Activated naive CD4-positive, alpha-beta T cell treated with anti-CD3 and anti-CD28 coated beads for 36 hours (primary cell): ENCODE measurements around the gene FMO5. TPM values are rescaled to one million over a fixed set of nuclear protein-coding genes. Genes with fewer than 3 reads are reported as not detected.
"Not testable (repeated sequence)": the region's sequence is repeated elsewhere in the genome, so short reads cannot be mapped to it uniquely, and the experiment has no call there.

ENCODE experiments used
- CTCF ChIA-PET: fragments of 350-600 bp; sonication (Branson Sonifier 250); formaldehyde crosslinking; loops from one replicate; lab custom pipeline; 2021; ENCODE audit warnings: antibody characterized with exemption; lab: Charles Lee
- DNase-seq: peaks from one replicate; pipeline ENCODE4 v3.0.0-alpha.2; 2020
- H3K27ac Mint-ChIP-seq: one replicate; pipeline ENCODE4 v1.8.0; 2021; ENCODE audit warnings: mild to moderate bottlenecking, mixed read lengths
- H3K27me3 Mint-ChIP-seq: one replicate; pipeline ENCODE4 v1.8.0; 2021; ENCODE audit warnings: low read depth, mixed read lengths
- H3K36me3 Mint-ChIP-seq: one replicate; pipeline ENCODE4 v1.8.0; 2021; ENCODE audit warnings: low read depth, mixed read lengths
- H3K4me1 Mint-ChIP-seq: one replicate; pipeline ENCODE4 v1.8.0; 2021; ENCODE audit warnings: low read depth, mixed read lengths
- H3K4me3 Mint-ChIP-seq: one replicate; pipeline ENCODE4 v1.8.0; 2021; ENCODE audit warnings: mild to moderate bottlenecking, moderate library complexity, mixed read lengths
- H3K9me3 Mint-ChIP-seq: one replicate; pipeline ENCODE4 v1.8.0; 2021; ENCODE audit warnings: mixed read lengths
- intact Hi-C: fragments of 100-400 bp; cut with micrococcal nuclease; formaldehyde crosslinking; loops from one replicate; pipeline ENCODE4 v1.15.1; 2023
- total RNA-seq, 2 experiments: library from RNA; stranded (reverse); gene quantifications; one replicate each; pipeline ENCODE4 v1.2.3, GENCODE V29; 2021

Gene FMO5
- total RNA-seq, 2 experiments from 2014 or later = 0.14 TPM; not detected in 1

DNA sequence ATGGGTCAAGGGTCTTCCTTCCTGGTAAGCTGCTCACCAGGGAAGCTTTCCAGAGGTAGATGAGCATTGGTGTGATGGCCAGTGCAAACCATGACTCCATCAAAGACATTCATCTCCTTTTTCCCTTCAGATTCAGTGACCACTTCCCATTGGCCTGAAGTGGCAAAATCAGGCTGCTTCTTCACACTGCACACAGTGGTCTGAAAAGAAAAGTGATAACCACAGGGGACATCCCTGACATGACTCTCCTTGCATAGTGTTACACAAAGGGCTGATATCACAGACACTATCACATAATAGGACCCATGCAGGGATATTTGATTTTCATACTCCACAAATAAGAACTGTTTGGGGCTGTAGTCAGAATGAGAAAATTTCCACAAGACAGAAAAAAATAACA, 11.9 kb downstream of the FMO5 start:
- DNase-seq = no peak
- no peaks in the 10 kb centered on the region for H3K9me3 Mint-ChIP-seq
- H3K4me1 Mint-ChIP-seq = no peaks in the 10 kb centered on the region
- H3K36me3 Mint-ChIP-seq = no peaks in the 10 kb centered on the region
- intact Hi-C loops = no loop called here
- no peak overlapping the region for H3K4me3 Mint-ChIP-seq
- H3K27ac Mint-ChIP-seq = no peak overlapping the region
- H3K27me3 Mint-ChIP-seq = no peaks in the 10 kb centered on the region
- CTCF ChIA-PET = interaction anchor here (1.5 kb wide), 1 partner anchor 26 kb away, joined by 3 read pairs; no protein-coding TSS in a partner anchor

DNA sequence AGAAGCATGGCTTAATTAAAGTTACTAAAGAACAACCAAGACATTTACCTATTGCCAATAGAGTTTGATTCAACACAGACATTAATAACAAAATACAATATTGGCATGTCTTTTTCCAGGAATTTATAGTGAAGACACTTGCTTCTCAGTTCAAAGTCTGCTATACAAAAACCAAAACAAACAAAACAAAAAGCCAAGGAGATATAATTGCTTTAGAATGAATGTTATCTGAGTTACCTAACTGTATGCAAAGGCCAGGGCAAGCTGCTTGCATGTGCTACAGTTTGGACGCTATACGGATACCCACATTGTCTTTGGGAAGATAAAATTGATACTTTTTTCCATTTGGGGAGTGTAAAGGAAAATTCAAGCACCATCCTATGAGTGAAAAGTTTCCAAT, 13.6 kb downstream of the FMO5 start:
- CTCF ChIA-PET = interaction anchor here (0.7 kb wide), 1 partner anchor 11 kb away, joined by 3 read pairs; no protein-coding TSS in a partner anchor
- H3K27me3 Mint-ChIP-seq = no peaks in the 10 kb centered on the region
- no peaks in the 10 kb centered on the region for H3K4me1 Mint-ChIP-seq
- H3K4me3 Mint-ChIP-seq = no peak overlapping the region
- no peak overlapping the region for H3K27ac Mint-ChIP-seq
- H3K36me3 Mint-ChIP-seq = no peaks in the 10 kb centered on the region
- intact Hi-C loops = no loop called here
- DNase-seq = no peak
- H3K9me3 Mint-ChIP-seq = peaks cover under 1% of the 10 kb centered on the region

DNA sequence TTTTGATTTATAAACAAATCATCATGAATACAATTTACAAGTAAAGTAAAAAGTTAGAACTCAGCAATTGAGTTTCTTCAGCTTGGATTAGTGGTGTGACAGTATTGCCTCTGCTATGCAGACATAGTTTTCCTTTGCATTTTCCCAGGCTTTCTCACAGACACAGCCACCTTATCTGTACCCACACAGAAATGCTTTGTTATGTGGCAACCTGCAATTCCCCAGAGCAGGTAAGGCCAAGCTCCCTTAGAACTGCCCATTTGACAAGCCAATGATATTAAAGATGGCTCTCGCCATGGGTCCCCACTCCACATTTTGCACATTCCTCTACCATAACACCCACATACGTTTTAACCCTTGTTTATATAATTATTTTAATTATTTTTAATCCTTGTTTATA, 14.2 kb downstream of the FMO5 start:
- no peaks in the 10 kb centered on the region for H3K36me3 Mint-ChIP-seq
- CTCF ChIA-PET = no interaction called here
- H3K27ac Mint-ChIP-seq = no peak overlapping the region
- DNase-seq = no peak
- no peaks in the 10 kb centered on the region for H3K4me1 Mint-ChIP-seq
- no peak overlapping the region for H3K4me3 Mint-ChIP-seq
- intact Hi-C loops = no loop called here
- H3K9me3 Mint-ChIP-seq = peaks cover 2% of the 10 kb centered on the region
- H3K27me3 Mint-ChIP-seq = no peaks in the 10 kb centered on the region

DNA sequence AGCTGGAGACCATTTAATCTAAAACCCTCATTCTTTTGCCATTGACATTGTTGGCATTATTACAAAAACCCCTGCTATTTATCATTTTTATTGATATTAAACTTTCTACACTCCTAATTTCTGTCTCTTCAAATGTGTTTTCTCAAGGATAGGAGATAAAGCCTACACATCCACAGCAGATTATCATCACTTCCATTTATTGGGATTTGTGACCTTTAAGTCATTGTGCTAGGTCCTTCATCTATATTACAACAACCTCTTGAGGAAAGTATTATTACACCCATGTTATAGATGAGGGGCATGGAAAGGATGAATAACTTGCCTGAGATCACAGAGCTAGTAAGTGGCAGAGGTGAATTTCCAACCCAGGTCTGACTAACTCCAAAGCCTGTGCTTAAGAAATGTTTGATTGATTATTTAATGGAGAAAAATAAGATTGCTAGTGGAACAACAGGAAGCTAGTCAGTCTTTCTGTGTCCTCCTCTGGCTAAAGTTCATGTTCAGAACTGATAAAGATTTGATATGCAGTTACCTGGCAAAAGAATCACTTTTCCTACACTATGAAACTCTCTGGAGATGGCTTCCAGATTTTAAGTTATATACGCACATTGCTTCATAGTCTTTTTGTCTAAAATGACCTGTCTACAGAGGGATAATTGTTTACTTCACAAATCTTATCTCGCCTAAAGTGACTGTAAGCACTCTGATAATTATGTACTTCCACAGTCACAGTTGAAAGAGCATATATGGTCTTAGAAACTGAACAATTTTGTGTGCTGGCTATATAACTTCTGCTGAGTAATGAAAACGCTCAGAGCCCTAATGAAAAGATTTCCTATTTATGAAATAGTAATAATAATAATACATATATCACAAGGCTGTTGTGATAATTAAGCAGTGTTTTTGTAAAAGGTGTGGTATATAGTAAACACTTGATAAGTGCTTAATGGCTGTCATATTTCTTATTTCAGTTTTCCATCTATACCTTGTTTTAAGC, 15.0 kb downstream of the FMO5 start:
- Mint-ChIP-seq H3K36me3 (no peaks in the 10 kb centered on the region), H3K4me3 (no peak overlapping the region), H3K9me3 (peaks cover 2% of the 10 kb centered on the region), H3K27me3 (no peaks in the 10 kb centered on the region), H3K4me1 (no peaks in the 10 kb centered on the region), H3K27ac (no peak overlapping the region)
- DNase-seq = no peak
- CTCF ChIA-PET = no interaction called here
- intact Hi-C loops = no loop called here

DNA sequence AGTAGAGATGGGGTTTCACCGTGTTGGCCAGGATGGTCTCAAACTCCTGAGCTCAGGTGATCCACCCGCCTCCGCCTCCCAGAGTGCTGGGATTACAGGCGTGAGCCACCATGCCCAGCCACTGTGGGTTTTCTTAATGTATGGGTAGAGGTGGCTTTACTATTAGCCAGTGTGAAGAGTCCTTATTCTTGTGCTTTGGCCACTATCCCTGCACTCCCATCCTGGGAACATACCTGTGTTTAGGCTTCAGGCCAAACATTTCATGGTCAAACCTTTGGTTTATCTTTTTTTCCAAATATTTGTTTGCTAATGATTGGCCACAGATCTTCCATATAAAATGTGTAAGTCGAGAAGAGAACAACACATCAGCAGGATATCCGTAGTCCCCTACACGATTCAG, 16.5 kb downstream of the FMO5 start:
- H3K4me1 Mint-ChIP-seq = no peaks in the 10 kb centered on the region
- no peaks in the 10 kb centered on the region for H3K27me3 Mint-ChIP-seq
- no peaks in the 10 kb centered on the region for H3K36me3 Mint-ChIP-seq
- DNase-seq = no peak
- intact Hi-C loops = no loop called here
- CTCF ChIA-PET = no interaction called here
- H3K9me3 Mint-ChIP-seq = peaks cover 2% of the 10 kb centered on the region
- no peak overlapping the region for H3K27ac Mint-ChIP-seq
- no peak overlapping the region for H3K4me3 Mint-ChIP-seq

DNA sequence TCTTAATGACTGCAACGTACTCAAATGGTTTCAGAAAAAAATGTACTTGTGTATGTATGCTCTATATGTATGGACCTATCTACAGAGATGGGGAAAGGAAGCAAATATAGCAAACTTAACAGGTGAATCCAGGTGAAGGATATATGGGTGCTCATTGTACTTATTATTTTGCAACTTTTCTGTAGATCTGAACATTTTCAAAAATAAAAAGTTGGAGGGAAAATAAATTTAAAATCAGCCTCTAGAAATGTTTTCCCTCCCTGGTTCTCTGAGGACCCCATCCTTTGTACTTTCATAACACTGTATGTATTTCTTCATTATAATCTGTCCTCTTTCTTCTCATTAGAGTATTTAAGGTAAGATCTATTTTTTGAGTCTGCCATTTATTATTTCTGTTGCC, 17.9 kb downstream of the FMO5 start:
- no peaks in the 10 kb centered on the region for H3K36me3 Mint-ChIP-seq
- H3K27ac Mint-ChIP-seq = no peak overlapping the region
- peaks cover 2% of the 10 kb centered on the region for H3K9me3 Mint-ChIP-seq
- no peaks in the 10 kb centered on the region for H3K27me3 Mint-ChIP-seq
- H3K4me1 Mint-ChIP-seq = no peaks in the 10 kb centered on the region
- DNase-seq = no peak
- no peak overlapping the region for H3K4me3 Mint-ChIP-seq
- intact Hi-C loops = no loop called here
- CTCF ChIA-PET = no interaction called here

DNA sequence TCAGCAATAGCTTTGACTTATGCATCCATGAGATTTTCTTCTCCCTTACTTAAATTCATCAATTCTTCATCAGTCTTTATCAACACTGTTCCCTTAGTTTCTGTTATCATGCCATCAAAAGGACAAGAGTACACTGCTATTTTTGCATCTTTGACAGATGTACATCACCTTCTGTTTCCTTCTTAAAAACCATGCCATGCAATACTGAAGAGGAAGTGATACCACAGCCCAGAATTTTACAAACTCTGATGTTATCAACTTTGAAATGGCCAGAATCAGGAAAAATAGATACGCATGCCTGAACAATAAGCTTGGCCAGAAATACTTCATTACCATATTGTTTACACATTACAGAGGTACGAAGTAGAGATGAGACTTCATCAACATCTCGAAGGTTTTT, 21.1 kb downstream of the FMO5 start:
- intact Hi-C loops = no loop called here
- CTCF ChIA-PET = interaction anchor here (0.6 kb wide), 1 partner anchor 19 kb away, joined by 3 read pairs; no protein-coding TSS in a partner anchor
- no peaks in the 10 kb centered on the region for H3K36me3 Mint-ChIP-seq

DNA sequence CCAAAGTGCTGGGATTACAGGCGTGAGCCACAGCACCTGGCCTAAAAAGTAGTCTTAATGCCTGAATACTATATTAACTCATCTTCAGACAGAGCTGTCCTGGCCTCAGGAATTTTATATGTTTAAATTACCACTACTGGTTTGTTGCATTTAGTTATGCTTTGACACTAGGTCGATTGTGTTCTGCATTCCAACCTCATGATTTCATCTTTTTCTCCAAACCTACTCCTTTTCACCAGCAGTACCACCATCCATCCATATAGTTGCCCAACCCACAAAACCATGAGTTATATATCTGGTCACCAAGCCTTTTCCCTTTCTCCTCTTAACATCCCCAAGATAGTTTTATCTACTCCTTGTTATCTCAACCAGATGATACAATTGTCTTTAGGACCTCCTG, 22.6 kb downstream of the FMO5 start:
- Mint-ChIP-seq H3K4me1 (peaks cover 4% of the 10 kb centered on the region), H3K27me3 (no peaks in the 10 kb centered on the region), H3K4me3 (no peak overlapping the region), H3K9me3 (peaks cover 2% of the 10 kb centered on the region), H3K27ac (no peak overlapping the region), H3K36me3 (no peaks in the 10 kb centered on the region)
- no peak for DNase-seq
- CTCF ChIA-PET = no interaction called here
- intact Hi-C loops = no loop called here

More for the DNA sequence above, 21.1 kb downstream of the FMO5 start:
- no peak for DNase-seq
- no peak overlapping the region for H3K4me3 Mint-ChIP-seq
- H3K27me3 Mint-ChIP-seq = no peaks in the 10 kb centered on the region
- no peak overlapping the region for H3K27ac Mint-ChIP-seq
- H3K4me1 Mint-ChIP-seq = peaks cover 4% of the 10 kb centered on the region
- peaks cover 2% of the 10 kb centered on the region for H3K9me3 Mint-ChIP-seq

DNA sequence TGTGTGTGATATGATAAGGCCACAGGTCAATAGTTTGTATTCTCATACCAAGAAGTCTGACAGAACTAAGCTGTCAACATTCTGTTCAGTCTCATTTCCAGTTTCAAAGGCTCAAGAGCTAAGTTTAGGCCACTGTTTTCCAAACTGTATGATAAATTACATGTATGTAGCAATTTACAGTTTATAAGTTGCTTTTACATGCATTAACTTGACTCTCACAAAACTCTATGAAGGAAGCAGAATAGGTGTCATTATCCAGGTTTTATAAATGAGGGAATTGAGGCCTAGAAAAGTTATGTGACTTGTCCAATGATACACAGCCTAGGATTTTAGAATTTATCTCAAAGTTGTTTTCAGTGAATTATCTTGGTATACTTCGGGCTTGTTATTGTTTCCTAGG, 23.4 kb downstream of the FMO5 start:
- Mint-ChIP-seq H3K27me3 (no peaks in the 10 kb centered on the region), H3K4me1 (peaks cover 9% of the 10 kb centered on the region), H3K36me3 (no peaks in the 10 kb centered on the region), H3K9me3 (peaks cover 2% of the 10 kb centered on the region), H3K4me3 (no peak overlapping the region), H3K27ac (no peak overlapping the region)
- intact Hi-C loops = no loop called here
- no peak for DNase-seq
- CTCF ChIA-PET = interaction anchor here (1.8 kb wide), 1 partner anchor 42 kb away, joined by 8 read pairs; no protein-coding TSS in a partner anchor

DNA sequence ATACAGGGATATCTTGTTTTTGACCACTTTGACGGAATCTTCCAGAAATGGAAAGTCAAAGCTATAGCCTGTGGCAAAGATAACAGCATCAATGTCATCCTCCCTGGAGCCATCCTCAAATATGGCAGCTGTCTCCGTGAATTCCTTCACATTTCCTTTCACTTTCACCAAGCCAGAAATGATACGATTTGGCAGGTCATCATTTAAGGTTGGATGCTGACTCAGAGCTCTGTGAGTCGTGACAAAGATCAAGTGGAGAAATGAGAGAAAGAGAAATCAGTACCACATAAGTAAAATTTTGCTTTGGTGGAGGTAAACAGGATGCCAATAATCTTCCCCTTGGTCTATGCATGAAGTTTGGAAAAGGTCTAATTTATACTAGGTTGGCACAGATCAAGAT, 23.9 kb downstream of the FMO5 start:
- H3K27ac Mint-ChIP-seq = no peak overlapping the region
- H3K4me3 Mint-ChIP-seq = no peak overlapping the region
- CTCF ChIA-PET = interaction anchor here (1.8 kb wide), 1 partner anchor 42 kb away, joined by 8 read pairs; no protein-coding TSS in a partner anchor
- no peaks in the 10 kb centered on the region for H3K27me3 Mint-ChIP-seq
- no peaks in the 10 kb centered on the region for H3K9me3 Mint-ChIP-seq
- H3K36me3 Mint-ChIP-seq = no peaks in the 10 kb centered on the region
- DNase-seq = no peak
- intact Hi-C loops = no loop called here
- H3K4me1 Mint-ChIP-seq = peaks cover 9% of the 10 kb centered on the region

DNA sequence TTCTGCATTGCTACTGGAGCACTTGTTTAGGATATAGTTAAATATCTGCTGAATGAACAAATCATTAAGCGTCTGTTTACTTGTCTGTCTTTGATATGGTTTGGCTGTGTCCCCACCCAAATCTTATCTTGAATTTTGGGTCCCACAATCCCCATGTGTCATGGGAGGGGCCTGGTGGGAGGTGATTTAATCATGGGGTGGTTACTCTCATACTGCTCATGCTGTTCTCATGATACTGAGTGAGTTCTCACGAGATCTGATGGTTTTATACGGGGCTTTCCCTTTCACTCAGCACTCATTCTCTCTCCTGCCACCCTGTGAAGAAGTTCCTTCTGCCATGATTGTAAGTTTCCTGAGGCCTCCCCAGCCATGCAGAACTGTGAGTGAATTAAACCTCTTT, 27.8 kb downstream of the FMO5 start:
- H3K9me3 Mint-ChIP-seq, H3K27ac Mint-ChIP-seq, H3K36me3 Mint-ChIP-seq, intact Hi-C loops, H3K27me3 Mint-ChIP-seq, DNase-seq, H3K4me1 Mint-ChIP-seq, H3K4me3 Mint-ChIP-seq: not testable (repeated sequence)
- CTCF ChIA-PET = interaction anchor here (0.6 kb wide), 1 partner anchor 101 kb away, joined by 4 read pairs; no protein-coding TSS in a partner anchor

DNA sequence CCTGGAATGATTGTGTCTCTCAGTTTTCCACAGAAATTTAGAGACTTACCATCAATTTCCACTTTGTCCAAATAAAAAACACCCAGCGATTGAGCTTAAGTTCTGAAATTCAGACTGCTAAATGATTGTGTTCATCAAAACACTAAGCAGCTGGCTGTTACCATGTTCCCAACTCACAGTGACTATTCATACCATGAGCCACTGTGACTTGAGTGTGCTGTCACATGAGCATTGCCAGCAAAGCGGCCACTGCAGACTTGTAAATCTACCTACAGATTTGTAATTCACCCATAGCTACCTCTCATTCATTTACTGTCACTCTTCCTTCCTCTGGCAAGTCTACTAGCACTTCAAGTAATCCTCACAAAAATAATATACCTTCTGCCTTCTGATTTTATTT, 35.6 kb downstream of the FMO5 start:
- intact Hi-C loops = no loop called here
- H3K36me3 Mint-ChIP-seq = no peaks in the 10 kb centered on the region
- no peak overlapping the region for H3K27ac Mint-ChIP-seq
- DNase-seq = no peak
- H3K4me1 Mint-ChIP-seq = no peaks in the 10 kb centered on the region
- H3K9me3 Mint-ChIP-seq = no peaks in the 10 kb centered on the region
- no peak overlapping the region for H3K4me3 Mint-ChIP-seq
- H3K27me3 Mint-ChIP-seq = no peaks in the 10 kb centered on the region
- CTCF ChIA-PET = interaction anchor here (1.7 kb wide), 1 partner anchor 53 kb away, joined by 3 read pairs; the partner anchor contains the start of gene CHD1L
